HK-2 (cell line): ENCODE measurements around the gene AOAH.

Source experiments
- DNase-seq: peaks from one replicate; pipeline ENCODE4 v3.0.0-alpha.2; 2018; ENCODE audit not compliant: unreplicated experiment

AOAH gene

GRCh38 chr7:36690514-36691187, 33.6 kb downstream of the AOAH start:
- DNase-seq: no peak

GRCh38 chr7:36690041-36690440, 34.3 kb downstream of the AOAH start:
- DNase-seq: no peak

- DNase-seq: peak; percentile 19
These were observed 37.8 kb downstream of the AOAH start for GRCh38 chr7:36686499-36686898.

GRCh38 chr7:36684954-36685353, 39.3 kb downstream of the AOAH start:
- no peak for DNase-seq

GRCh38 chr7:36683695-36684357, 40.5 kb downstream of the AOAH start:
- no peak for DNase-seq

- no peak for DNase-seq
These were observed 41.2 kb downstream of the AOAH start for GRCh38 chr7:36683111-36683510.

GRCh38 chr7:36682102-36682501, 42.2 kb downstream of the AOAH start:
- no peak for DNase-seq

- DNase-seq: no peak
These were observed 46.4 kb downstream of the AOAH start for GRCh38 chr7:36677769-36678437.

- DNase-seq: no peak
These were observed 50.6 kb downstream of the AOAH start for GRCh38 chr7:36673703-36674102.

GRCh38 chr7:36671432-36671829, 52.9 kb downstream of the AOAH start:
- DNase-seq: no peak

- DNase-seq: peak; percentile 71
These were observed 53.5 kb downstream of the AOAH start for GRCh38 chr7:36670585-36671431.

- no peak for DNase-seq
These were observed 55.5 kb downstream of the AOAH start for GRCh38 chr7:36668750-36669149.

- DNase-seq: no peak
These were observed 56.2 kb downstream of the AOAH start for GRCh38 chr7:36668080-36668479.

- DNase-seq: no peak
These were observed 57.1 kb downstream of the AOAH start for GRCh38 chr7:36667007-36667745.

- DNase-seq: no peak
These were observed 60.8 kb downstream of the AOAH start for GRCh38 chr7:36663481-36663880.

GRCh38 chr7:36661135-36661840, 63.0 kb downstream of the AOAH start:
- peak; percentile 62 for DNase-seq

- DNase-seq: no peak
These were observed 64.5 kb downstream of the AOAH start for GRCh38 chr7:36659638-36660341.

- peak; percentile 39 for DNase-seq
These were observed 65.2 kb downstream of the AOAH start for GRCh38 chr7:36659172-36659516.

- peak; percentile 69 for DNase-seq
These were observed 65.7 kb downstream of the AOAH start for GRCh38 chr7:36658335-36659171.
